ENCODE measurements around the gene ZNF688. TPM values are rescaled to one million over a fixed set of nuclear protein-coding genes. Genes with fewer than 3 reads are reported as not detected.
A peak's percentile ranks its signal among the peaks of the same experiment; 100 is the strongest.

Gene ZNF688
- total and polyA plus RNA-seq, 9 of the 15 experiments (the other 6 are each of a cell fraction or from before 2014, with no cell fraction given): 0.48 to 12.9 (median 4.5) TPM

DNA sequence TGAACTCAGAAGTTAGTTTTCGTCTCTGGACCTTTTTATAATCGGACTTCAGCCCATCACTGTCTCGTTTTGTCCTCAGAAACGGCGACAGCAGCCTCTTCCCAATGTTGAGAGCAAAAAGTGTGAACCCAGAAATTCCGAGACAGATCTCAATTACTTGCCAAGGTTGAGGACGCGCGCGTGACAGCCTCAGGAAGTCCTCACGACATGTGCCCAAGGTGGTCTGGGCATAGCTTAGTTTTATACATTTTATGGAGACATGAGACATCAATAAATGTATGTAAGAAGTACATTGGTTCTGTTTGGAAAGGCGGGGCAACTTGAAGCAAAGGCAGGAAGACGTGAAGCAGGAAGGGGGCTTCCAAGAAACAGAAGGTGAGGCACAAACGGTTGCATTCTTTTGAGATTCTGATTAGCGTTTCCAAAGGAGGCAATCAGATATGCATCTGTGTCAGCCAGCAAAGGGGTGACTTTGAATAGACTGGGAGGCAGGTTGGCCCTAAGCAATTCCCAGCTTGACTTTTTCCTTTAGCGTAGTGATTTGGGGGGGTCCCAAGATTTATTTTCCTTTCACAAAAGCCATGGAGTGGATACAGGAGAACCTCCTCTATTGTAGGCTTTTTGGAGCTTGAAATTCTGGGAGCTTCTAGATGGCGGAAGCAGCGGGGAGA, 36.3 kb downstream of the ZNF688 start (continued):
- TF ChIP-seq POLR2AphosphoS5 (IDR thresholded peaks at IDR 0.05; ENCODE audit: control insufficient read depth, insufficient read depth, low read depth, low read length): no peak
- TF ChIP-seq, protein P1, sequence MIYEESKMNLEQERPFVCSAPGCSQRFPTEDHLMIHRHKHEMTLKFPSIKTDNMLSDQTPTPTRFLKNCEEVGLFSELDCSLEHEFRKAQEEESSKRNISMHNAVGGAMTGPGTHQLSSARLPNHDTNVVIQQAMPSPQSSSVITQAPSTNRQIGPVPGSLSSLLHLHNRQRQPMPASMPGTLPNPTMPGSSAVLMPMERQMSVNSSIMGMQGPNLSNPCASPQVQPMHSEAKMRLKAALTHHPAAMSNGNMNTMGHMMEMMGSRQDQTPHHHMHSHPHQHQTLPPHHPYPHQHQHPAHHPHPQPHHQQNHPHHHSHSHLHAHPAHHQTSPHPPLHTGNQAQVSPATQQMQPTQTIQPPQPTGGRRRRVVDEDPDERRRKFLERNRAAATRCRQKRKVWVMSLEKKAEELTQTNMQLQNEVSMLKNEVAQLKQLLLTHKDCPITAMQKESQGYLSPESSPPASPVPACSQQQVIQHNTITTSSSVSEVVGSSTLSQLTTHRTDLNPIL (CRISPR knock-in tag; IDR thresholded peaks at IDR 0.05): no peak
- no peak for TF ChIP-seq DACH1 (IDR thresholded peaks at IDR 0.05; ENCODE audit: partially characterized antibody)
- no peak for TF ChIP-seq ZNF76 (CRISPR knock-in tag; IDR thresholded peaks at IDR 0.05; ENCODE audit: borderline replicate concordance)
- no peak for TF ChIP-seq SIN3A (IDR thresholded peaks at IDR 0.05; ENCODE audit: borderline replicate concordance in 2 of 2, control insufficient read depth in 1 of 2, low read depth in 2 of 2, low read length in 2 of 2)
- no peak for TF ChIP-seq GATAD2B (IDR thresholded peaks at IDR 0.05; ENCODE audit: borderline replicate concordance)
- no peak; the same call in 1 of the 2 replicates for TF ChIP-seq NCOA1 (IDR thresholded peaks at IDR 0.05; ENCODE audit: low read depth)
- TF ChIP-seq GABPB1 (CRISPR knock-in tag; IDR thresholded peaks at IDR 0.05): no peak
- no peak for TF ChIP-seq SREBF2 (CRISPR knock-in tag; IDR thresholded peaks at IDR 0.05)
- TF ChIP-seq ZNF197 (CRISPR knock-in tag; IDR thresholded peaks at IDR 0.05; ENCODE audit: low read depth): no peak; the same call in 1 of the 2 replicates
- no peak for TF ChIP-seq KLF13 (tag; IDR thresholded peaks at IDR 0.05; ENCODE audit: borderline replicate concordance, low read depth)
- no peak for TF ChIP-seq ZNF174 (CRISPR knock-in tag; IDR thresholded peaks at IDR 0.05)
- TF ChIP-seq ZNF146 (CRISPR knock-in tag; IDR thresholded peaks at IDR 0.05; ENCODE audit: unreplicated experiment): no peak
- no peak for TF ChIP-seq RBM22 (IDR thresholded peaks at IDR 0.05; ENCODE audit: low read depth, low read length, poor library complexity, severe bottlenecking)
- TF ChIP-seq HEY1 (CRISPR knock-in tag; IDR thresholded peaks at IDR 0.05; ENCODE audit: borderline replicate concordance): 0 out of 2 replicates have a peak, but pooled peaks have one; percentile 22
- no peak for TF ChIP-seq ZC3H11A (IDR thresholded peaks at IDR 0.05; ENCODE audit: low read depth, low read length)
- TF ChIP-seq, protein P2, sequence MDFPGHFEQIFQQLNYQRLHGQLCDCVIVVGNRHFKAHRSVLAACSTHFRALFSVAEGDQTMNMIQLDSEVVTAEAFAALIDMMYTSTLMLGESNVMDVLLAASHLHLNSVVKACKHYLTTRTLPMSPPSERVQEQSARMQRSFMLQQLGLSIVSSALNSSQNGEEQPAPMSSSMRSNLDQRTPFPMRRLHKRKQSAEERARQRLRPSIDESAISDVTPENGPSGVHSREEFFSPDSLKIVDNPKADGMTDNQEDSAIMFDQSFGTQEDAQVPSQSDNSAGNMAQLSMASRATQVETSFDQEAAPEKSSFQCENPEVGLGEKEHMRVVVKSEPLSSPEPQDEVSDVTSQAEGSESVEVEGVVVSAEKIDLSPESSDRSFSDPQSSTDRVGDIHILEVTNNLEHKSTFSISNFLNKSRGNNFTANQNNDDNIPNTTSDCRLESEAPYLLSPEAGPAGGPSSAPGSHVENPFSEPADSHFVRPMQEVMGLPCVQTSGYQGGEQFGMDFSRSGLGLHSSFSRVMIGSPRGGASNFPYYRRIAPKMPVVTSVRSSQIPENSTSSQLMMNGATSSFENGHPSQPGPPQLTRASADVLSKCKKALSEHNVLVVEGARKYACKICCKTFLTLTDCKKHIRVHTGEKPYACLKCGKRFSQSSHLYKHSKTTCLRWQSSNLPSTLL (IDR thresholded peaks at IDR 0.05): no peak
- no peak for TF ChIP-seq ZNF699 (CRISPR knock-in tag; IDR thresholded peaks at IDR 0.05; ENCODE audit: insufficient replicate concordance)
- no peak for TF ChIP-seq IFI16 (CRISPR knock-in tag; IDR thresholded peaks at IDR 0.05)
- TF ChIP-seq, protein P3, sequence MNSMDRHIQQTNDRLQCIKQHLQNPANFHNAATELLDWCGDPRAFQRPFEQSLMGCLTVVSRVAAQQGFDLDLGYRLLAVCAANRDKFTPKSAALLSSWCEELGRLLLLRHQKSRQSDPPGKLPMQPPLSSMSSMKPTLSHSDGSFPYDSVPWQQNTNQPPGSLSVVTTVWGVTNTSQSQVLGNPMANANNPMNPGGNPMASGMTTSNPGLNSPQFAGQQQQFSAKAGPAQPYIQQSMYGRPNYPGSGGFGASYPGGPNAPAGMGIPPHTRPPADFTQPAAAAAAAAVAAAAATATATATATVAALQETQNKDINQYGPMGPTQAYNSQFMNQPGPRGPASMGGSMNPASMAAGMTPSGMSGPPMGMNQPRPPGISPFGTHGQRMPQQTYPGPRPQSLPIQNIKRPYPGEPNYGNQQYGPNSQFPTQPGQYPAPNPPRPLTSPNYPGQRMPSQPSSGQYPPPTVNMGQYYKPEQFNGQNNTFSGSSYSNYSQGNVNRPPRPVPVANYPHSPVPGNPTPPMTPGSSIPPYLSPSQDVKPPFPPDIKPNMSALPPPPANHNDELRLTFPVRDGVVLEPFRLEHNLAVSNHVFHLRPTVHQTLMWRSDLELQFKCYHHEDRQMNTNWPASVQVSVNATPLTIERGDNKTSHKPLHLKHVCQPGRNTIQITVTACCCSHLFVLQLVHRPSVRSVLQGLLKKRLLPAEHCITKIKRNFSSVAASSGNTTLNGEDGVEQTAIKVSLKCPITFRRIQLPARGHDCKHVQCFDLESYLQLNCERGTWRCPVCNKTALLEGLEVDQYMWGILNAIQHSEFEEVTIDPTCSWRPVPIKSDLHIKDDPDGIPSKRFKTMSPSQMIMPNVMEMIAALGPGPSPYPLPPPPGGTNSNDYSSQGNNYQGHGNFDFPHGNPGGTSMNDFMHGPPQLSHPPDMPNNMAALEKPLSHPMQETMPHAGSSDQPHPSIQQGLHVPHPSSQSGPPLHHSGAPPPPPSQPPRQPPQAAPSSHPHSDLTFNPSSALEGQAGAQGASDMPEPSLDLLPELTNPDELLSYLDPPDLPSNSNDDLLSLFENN (IDR thresholded peaks at IDR 0.05; ENCODE audit: low read depth in 2 of 2, low read length in 2 of 2): no peak; a peak in 1 of 4 replicates
- TF ChIP-seq PHF8 (IDR thresholded peaks at IDR 0.05; ENCODE audit: borderline replicate concordance, low read length): peak; percentile 34; the same call in 1 of the 2 replicates
